Trophoblast cell (in vitro differentiated cells and primary cell): ENCODE measurements around the gene LSR.

Experiments used
- DNase-seq, 2 donors: peaks; one replicate each; pipeline ENCODE4 v3.0.0-alpha.2; 2016
- H2AFZ ChIP-seq: 2 replicates; pipeline ENCODE4 v1.6.1; 2013; ENCODE audit warnings: low read length, moderate library complexity, mild to moderate bottlenecking; ENCODE audit not compliant: insufficient read depth, poor library complexity
- H2AK5ac ChIP-seq: 2 replicates; pipeline ENCODE4 v1.6.1; 2013; ENCODE audit warnings: mild to moderate bottlenecking, low read length
- H2BK120ac ChIP-seq: 2 replicates; pipeline ENCODE4 v1.6.1; 2013; ENCODE audit warnings: low read length, mild to moderate bottlenecking, moderate library complexity; ENCODE audit not compliant: insufficient read depth, poor library complexity
- H2BK12ac ChIP-seq: 2 replicates; pipeline ENCODE4 v1.6.1; 2013; ENCODE audit warnings: mild to moderate bottlenecking, low read length, moderate library complexity
- H2BK5ac ChIP-seq: 2 replicates; pipeline ENCODE4 v1.6.1; 2013; ENCODE audit warnings: low read length, low read depth, moderate library complexity, mild to moderate bottlenecking; ENCODE audit not compliant: poor library complexity
- H3K14ac ChIP-seq: 2 replicates; pipeline ENCODE4 v1.6.1; 2013; ENCODE audit warnings: mild to moderate bottlenecking, low read length
- H3K18ac ChIP-seq: 2 replicates; pipeline ENCODE4 v1.6.1; 2013; ENCODE audit warnings: mild to moderate bottlenecking, low read length
- H3K23ac ChIP-seq: 2 replicates; pipeline ENCODE4 v1.6.1; 2013; ENCODE audit warnings: low read length
- H3K27ac ChIP-seq: 2 replicates; pipeline ENCODE4 v1.5.1; 2013; ENCODE audit warnings: low read depth, mild to moderate bottlenecking, inconsistent platforms, low read length, moderate library complexity
- H3K27me3 ChIP-seq: 2 replicates; pipeline ENCODE4 v1.6.1; 2013; ENCODE audit warnings: inconsistent platforms, mild to moderate bottlenecking, low read length, moderate library complexity; ENCODE audit not compliant: insufficient read depth
- H3K36me3 ChIP-seq, 2 experiments: 1 replicate in 1 of 2; 2 replicates in 1 of 2; pipeline ENCODE4 v1.6.1; 2013; ENCODE audit warnings: low read length in 2 of 2, mild to moderate bottlenecking in 2 of 2, moderate library complexity in 1 of 2; ENCODE audit not compliant: insufficient read depth in 2 of 2, control insufficient read depth in 1 of 2
- H3K4ac ChIP-seq: 2 replicates; pipeline ENCODE4 v1.6.1; 2013; ENCODE audit warnings: low read depth, mild to moderate bottlenecking, low read length, moderate library complexity
- H3K4me1 ChIP-seq, 2 experiments: 1 replicate in 1 of 2; 2 replicates in 1 of 2; pipeline ENCODE4 v1.6.1; 2013; ENCODE audit warnings: low read length in 2 of 2, mild to moderate bottlenecking in 2 of 2, moderate library complexity in 1 of 2; ENCODE audit not compliant: insufficient read depth in 2 of 2, control insufficient read depth in 1 of 2
- H3K4me2 ChIP-seq: 2 replicates; pipeline ENCODE4 v1.6.1; 2013; ENCODE audit warnings: inconsistent platforms, mild to moderate bottlenecking, low read length, moderate library complexity
- H3K4me3 ChIP-seq: 2 replicates; pipeline ENCODE4 v1.5.1; 2013; ENCODE audit warnings: mild to moderate bottlenecking, low read depth, low read length, inconsistent platforms
- H3K79me1 ChIP-seq: one replicate; pipeline ENCODE4 v1.6.1; 2013; ENCODE audit warnings: low read length
- H3K79me2 ChIP-seq: 2 replicates; pipeline ENCODE4 v1.6.1; 2013; ENCODE audit warnings: low read length, mild to moderate bottlenecking; ENCODE audit not compliant: control insufficient read depth, insufficient read depth, poor library complexity
- H3K9ac ChIP-seq: 2 replicates; pipeline ENCODE4 v1.6.1; 2013; ENCODE audit warnings: mild to moderate bottlenecking, low read length
- H3K9me3 ChIP-seq: 2 replicates; pipeline ENCODE4 v1.6.1; 2013; ENCODE audit warnings: low read depth, mild to moderate bottlenecking, control low read depth, inconsistent platforms, low read length; ENCODE audit not compliant: insufficient read depth
- H4K12ac ChIP-seq: 2 replicates; pipeline ENCODE4 v1.6.1; 2013; ENCODE audit warnings: low read depth, mild to moderate bottlenecking, low read length, moderate library complexity
- H4K8ac ChIP-seq: 2 replicates; pipeline ENCODE4 v1.6.1; 2013; ENCODE audit warnings: low read depth, mild to moderate bottlenecking, low read length, moderate library complexity
- H4K91ac ChIP-seq: one replicate; pipeline ENCODE4 v1.6.1; 2013; ENCODE audit warnings: low read depth, mild to moderate bottlenecking, low read length, moderate library complexity
- WGBS: extraction: QIAGEN DNeasy Blood & Tissue Kit; methylation state at CpG from one replicate; pipeline ENCODE4 v1.1.7; 2013; ENCODE audit warnings: missing lambda C conversion rate; ENCODE audit not compliant: insufficient read length, insufficient coverage; ENCODE audit errors: extremely low coverage; 5-methylcytosine and 5-hydroxymethylcytosine counted together

LSR gene

GRCh38 chr19:35301961-35302360 lies 53.2 kb downstream of the LSR start:
- Histone ChIP-seq H3K36me3 (no peaks in the 10 kb centered on the region), H3K9ac (no peak overlapping the region), H2BK12ac (no peak overlapping the region), H4K8ac (no peak overlapping the region), H4K12ac (no peak overlapping the region), H2AFZ (no peak overlapping the region), H3K4me1 (no peaks in the 10 kb centered on the region), H2BK5ac (no peak overlapping the region), H3K4ac (no peak overlapping the region), H3K23ac (no peak overlapping the region), H3K18ac (no peak overlapping the region), H2AK5ac (no peak overlapping the region), H3K9me3 (peaks cover 23% of the 10 kb centered on the region), H3K27me3 (no peaks in the 10 kb centered on the region), H3K79me2 (no peaks in the 10 kb centered on the region), H3K27ac (no peak overlapping the region), H3K4me3 (no peak overlapping the region), H2BK120ac (no peak overlapping the region), H4K91ac (no peak overlapping the region), H3K4me2 (no peak overlapping the region), H3K14ac (no peak overlapping the region), H3K79me1 (no peaks in the 10 kb centered on the region)
- DNase-seq = no peak
- WGBS = 100% methylated on average over 1 of the region's 2 CpGs

GRCh38 chr19:35302446-35302845 lies 53.6 kb downstream of the LSR start:
- no peak overlapping the region for H4K12ac ChIP-seq
- H2AFZ ChIP-seq = no peak overlapping the region
- no peak overlapping the region for H3K23ac ChIP-seq
- no peak overlapping the region for H3K4me3 ChIP-seq
- no peak overlapping the region for H3K27ac ChIP-seq
- no peak overlapping the region for H4K8ac ChIP-seq
- H2BK5ac ChIP-seq = no peak overlapping the region
- no peaks in the 10 kb centered on the region for H3K79me1 ChIP-seq
- H2BK120ac ChIP-seq = no peak overlapping the region
- no peak overlapping the region for H3K4me2 ChIP-seq
- WGBS = no CpG with 5 or more reads among the region's 16 CpGs
- DNase-seq = no peak
- no peaks in the 10 kb centered on the region for H3K27me3 ChIP-seq
- no peaks in the 10 kb centered on the region for H3K36me3 ChIP-seq
- no peak overlapping the region for H4K91ac ChIP-seq
- H2AK5ac ChIP-seq = no peak overlapping the region
- H3K4ac ChIP-seq = no peak overlapping the region
- no peak overlapping the region for H3K14ac ChIP-seq
- no peak overlapping the region for H3K9ac ChIP-seq
- no peak overlapping the region for H2BK12ac ChIP-seq
- no peaks in the 10 kb centered on the region for H3K79me2 ChIP-seq
- no peak overlapping the region for H3K18ac ChIP-seq
- H3K4me1 ChIP-seq = no peaks in the 10 kb centered on the region
- peaks cover 19% of the 10 kb centered on the region for H3K9me3 ChIP-seq

- Histone ChIP-seq H3K4me3 (no peak overlapping the region), H4K91ac (no peak overlapping the region), H4K12ac (no peak overlapping the region), H3K4me2 (no peak overlapping the region), H2BK5ac (no peak overlapping the region), H3K23ac (no peak overlapping the region), H3K27ac (no peak overlapping the region), H3K27me3 (no peaks in the 10 kb centered on the region), H2BK120ac (no peak overlapping the region), H3K4ac (no peak overlapping the region), H3K79me2 (no peaks in the 10 kb centered on the region), H4K8ac (no peak overlapping the region), H3K14ac (no peak overlapping the region), H3K9ac (no peak overlapping the region), H3K4me1 (no peaks in the 10 kb centered on the region), H2AFZ (no peak overlapping the region), H3K36me3 (no peaks in the 10 kb centered on the region), H2BK12ac (no peak overlapping the region), H3K9me3 (peaks cover 9% of the 10 kb centered on the region), H3K18ac (no peak overlapping the region), H2AK5ac (no peak overlapping the region), H3K79me1 (no peaks in the 10 kb centered on the region)
- DNase-seq = no peak
- WGBS = no CpG with 5 or more reads among the region's 6 CpGs
Observed at GRCh38 chr19:35303357-35303915, 54.6 kb downstream of the LSR start.

GRCh38 chr19:35304036-35304435 lies 55.2 kb downstream of the LSR start:
- Histone ChIP-seq H4K12ac (no peak overlapping the region), H3K4me2 (no peak overlapping the region), H4K91ac (no peak overlapping the region), H3K79me2 (no peaks in the 10 kb centered on the region), H3K18ac (no peak overlapping the region), H2BK12ac (no peak overlapping the region), H3K4me3 (no peak overlapping the region), H3K4me1 (peaks cover under 1 to 2% of the 10 kb centered on the region in 2 experiments), H3K4ac (no peak overlapping the region), H4K8ac (no peak overlapping the region), H3K9ac (no peak overlapping the region), H2BK120ac (no peak overlapping the region), H2AK5ac (no peak overlapping the region), H2AFZ (no peak overlapping the region), H3K79me1 (no peaks in the 10 kb centered on the region), H3K27ac (no peak overlapping the region), H3K27me3 (no peaks in the 10 kb centered on the region), H3K14ac (no peak overlapping the region), H3K36me3 (no peaks in the 10 kb centered on the region), H3K9me3 (peaks cover 4% of the 10 kb centered on the region), H2BK5ac (no peak overlapping the region), H3K23ac (no peak overlapping the region)
- WGBS = no CpG with 5 or more reads among the region's 11 CpGs
- no peak for DNase-seq
